H1 (cell line): ENCODE data around the gene SEMA3G.

Experiments used
- CHD1 ChIP-seq: IDR thresholded peaks from 2 replicates; pipeline ENCODE4 v1.6.1; 2012; ENCODE audit warnings: low read depth, low read length, improper control_type of control experiment
- SP1 ChIP-seq: IDR thresholded peaks from 2 replicates; pipeline ENCODE4 v1.6.1; 2011; ENCODE audit warnings: low read depth, low read length

DNA sequence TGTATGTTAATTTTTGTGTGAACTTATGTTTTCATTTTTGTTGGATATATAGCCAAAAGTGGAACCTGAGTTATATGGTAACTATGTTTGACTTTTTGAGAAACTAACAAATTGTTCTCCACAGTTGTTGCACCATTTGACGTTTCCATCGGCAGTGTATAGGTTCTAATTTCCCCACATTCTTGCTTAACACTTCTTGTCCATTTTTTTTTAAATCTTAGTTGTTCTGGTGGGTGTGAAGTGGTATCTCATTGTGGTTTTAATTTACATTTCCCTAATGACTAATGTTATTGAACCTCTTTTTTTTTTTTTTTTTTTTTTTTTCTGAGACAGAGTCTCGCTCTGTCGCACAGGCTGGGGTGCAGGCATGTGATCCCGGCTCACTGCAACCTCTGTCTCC, 18.5 kb upstream of the SEMA3G start:
- TF ChIP-seq SP1 (no peak), CHD1 (no peak)
